Endothelial cell of hepatic sinusoid (primary cell): ENCODE measurements around the gene AWAT2.

Experiments used
- in situ Hi-C: cut with HindIII; loops from 2 replicates; pipeline ENCODE4 v1.10.0; 2017; ENCODE audit warnings: low sequenced_read_pairs

The AWAT2 gene

GRCh38 chrX:70049925-70050324 lies at the start of gene AWAT2:
Gene AWAT2 (minus strand): TSS chrX:70049938. CDS start chrX:70049932, 6 bp downstream.
- in situ Hi-C loops, result no loop called here

GRCh38 chrX:70096052-70096451 lies 46.3 kb upstream of the AWAT2 start:
- in situ Hi-C loops, result no loop called here

GRCh38 chrX:70092247-70092646 lies 42.5 kb upstream of the AWAT2 start:
- in situ Hi-C loops, result no loop called here

- in situ Hi-C loops, result loop anchor here (5.0 kb wide), 1 partner anchor 47 kb away; no protein-coding TSS in a partner anchor
Measured at GRCh38 chrX:70089604-70090297, 40.0 kb upstream of the AWAT2 start.

- in situ Hi-C loops, result loop anchor here (5.0 kb wide), 1 partner anchor 46 kb away; no protein-coding TSS in a partner anchor
Measured at GRCh38 chrX:70088751-70089150, 39.0 kb upstream of the AWAT2 start.

GRCh38 chrX:70087857-70088630 lies 38.3 kb upstream of the AWAT2 start:
- in situ Hi-C loops, result loop anchor here (5.0 kb wide), 1 partner anchor 46 kb away; no protein-coding TSS in a partner anchor

GRCh38 chrX:70084592-70085240 lies 35.0 kb upstream of the AWAT2 start:
- in situ Hi-C loops, result loop anchor here (5.0 kb wide), 1 partner anchor 42 kb away; no protein-coding TSS in a partner anchor

- in situ Hi-C loops, result no loop called here
Measured at GRCh38 chrX:70082723-70083122, 33.0 kb upstream of the AWAT2 start.

GRCh38 chrX:70079870-70080269 lies 30.1 kb upstream of the AWAT2 start:
- in situ Hi-C loops, result no loop called here

- in situ Hi-C loops, result no loop called here
Measured at GRCh38 chrX:70079297-70079696, 29.6 kb upstream of the AWAT2 start.

GRCh38 chrX:70066646-70067045 lies 16.9 kb upstream of the AWAT2 start:
- in situ Hi-C loops, result no loop called here

- in situ Hi-C loops, result no loop called here
Measured at GRCh38 chrX:70062961-70063550, 13.3 kb upstream of the AWAT2 start.

- in situ Hi-C loops, result no loop called here
Measured at GRCh38 chrX:70062076-70062475, 12.3 kb upstream of the AWAT2 start, which contains the start of gene OTUD6A. Gene OTUD6A (plus strand): TSS chrX:70062457. CDS start chrX:70062525, 68 bp downstream.

- in situ Hi-C loops, result no loop called here
Measured at GRCh38 chrX:70054391-70054790, 4.7 kb upstream of the AWAT2 start.

- in situ Hi-C loops, result no loop called here
Measured at GRCh38 chrX:70052895-70053615, 3.3 kb upstream of the AWAT2 start.

GRCh38 chrX:70049406-70049805 lies 332 bp downstream of the AWAT2 start:
- in situ Hi-C loops, result no loop called here

- in situ Hi-C loops, result no loop called here
Measured at GRCh38 chrX:70046978-70047377, 2.8 kb downstream of the AWAT2 start.

GRCh38 chrX:70044541-70045245 lies 5.0 kb downstream of the AWAT2 start:
- in situ Hi-C loops, result loop anchor here (5.0 kb wide), 1 partner anchor 43 kb away; no protein-coding TSS in a partner anchor

GRCh38 chrX:70043685-70044084 lies 6.1 kb downstream of the AWAT2 start:
- in situ Hi-C loops, result loop anchor here (5.0 kb wide), 1 partner anchor 44 kb away; no protein-coding TSS in a partner anchor
